K562 (cell line): ENCODE results near the gene UBE2G2. TPM values are rescaled to one million over a fixed set of nuclear protein-coding genes. Genes with fewer than 3 reads are reported as not detected.

Experiments used
- ATAC-seq: fragments of 200-7000 bp; cut with Tn5 transposase; 3 replicates; pipeline ENCODE4 v1.9.1; 2020; ENCODE audit warnings: moderate library complexity
- BruUV-seq: library from RNA; stranded (reverse); fragments of 400-500 nt; replicated peaks from 2 replicates; lab custom pipeline; 2021; lab: Mats Ljungman, UMichigan
- CTCF ChIA-PET: fragments of 300-600 bp; formaldehyde crosslinking; extraction: SDS; loops from one replicate; lab custom pipeline; 2021; ENCODE audit warnings: low intra/inter-chr PET ratio; lab: Yijun Ruan, JAX
- POLR2A ChIA-PET: fragments of 300-600, 350-650 bp; sonication (Branson Sonifier 250); formaldehyde crosslinking; extraction: SDS; loops from one replicate; lab custom pipeline; 2021; ENCODE audit warnings: antibody characterized with exemption, inconsistent platforms; lab: Yijun Ruan, JAX
- DNase-seq, 4 experiments: peaks; one replicate each; pipeline versions ENCODE4 v3.0.0 to v3.0.0-alpha.2; 2011 to 2018; ENCODE audit warnings: low spot score in 3 of 4, mixed read lengths in 3 of 4; ENCODE audit errors: extremely low read depth in 1 of 4
- FAIRE-seq: peaks from 2 replicates; lab custom pipeline; 2011; peaks lifted over from hg19 to GRCh38; lab: Jason Lieb, UNC
- H2AFZ ChIP-seq: 2 replicates; pipeline ENCODE4 v1.6.0; 2011; ENCODE audit warnings: low read depth, low read length, control low read depth, inconsistent platforms
- H3K27ac ChIP-seq: fragments of 200-600 bp; 3 replicates; pipeline ENCODE4 v1.8.0; 2011; ENCODE audit warnings: low read depth, mild to moderate bottlenecking, control low read depth, inconsistent platforms, low read length, moderate library complexity, mixed read lengths; ENCODE audit errors: extremely low read depth
- H3K27me3 ChIP-seq, 2 experiments: fragments of 300-600 bp in 1 of 2; 2 replicates in 1 of 2; 3 replicates in 1 of 2; pipeline versions ENCODE4 v1.6.0 to v1.8.0; 2011; ENCODE audit warnings: inconsistent platforms in 2 of 2, low read length in 2 of 2, mild to moderate bottlenecking in 1 of 2, mixed read lengths in 1 of 2, moderate library complexity in 1 of 2; ENCODE audit not compliant: control insufficient read depth in 2 of 2, insufficient read depth in 2 of 2
- H3K36me3 ChIP-seq: fragments of 300-600 bp; 3 replicates; pipeline ENCODE4 v1.8.0; 2011; ENCODE audit warnings: mild to moderate bottlenecking, low read length, inconsistent platforms; ENCODE audit not compliant: control insufficient read depth, insufficient read depth
- H3K4me1 ChIP-seq, 2 experiments: fragments of 200-600 bp in 1 of 2; replicated peaks in 1 of 2; 2 replicates in 1 of 2; 3 replicates in 1 of 2; pipeline versions ENCODE4 v1.5.1 to v1.8.0; 2011; ENCODE audit warnings: inconsistent platforms in 2 of 2, low read length in 2 of 2, mild to moderate bottlenecking in 1 of 2, mixed read lengths in 1 of 2, moderate library complexity in 1 of 2; ENCODE audit not compliant: control insufficient read depth in 2 of 2, insufficient read depth in 2 of 2
- H3K4me2 ChIP-seq: 2 replicates; pipeline ENCODE4 v1.6.1; 2011; ENCODE audit warnings: low read length, control low read depth, inconsistent platforms, mixed read lengths; ENCODE audit not compliant: insufficient read depth
- H3K4me3 ChIP-seq: fragments of 200-600 bp; sonication (generic), shearing (Covaris generic); 2 replicates; pipeline ENCODE4 v1.5.1; 2016; ENCODE audit warnings: control low read depth, inconsistent platforms
- H3K79me2 ChIP-seq: fragments of 200-600 bp; 3 replicates; pipeline ENCODE4 v1.8.0; 2011; ENCODE audit warnings: low read length, inconsistent platforms; ENCODE audit not compliant: control insufficient read depth, insufficient read depth
- H3K9ac ChIP-seq, 2 experiments: 2 replicates each; pipeline versions ENCODE4 v1.6.0 to v1.6.1; 2011; ENCODE audit warnings: low read depth in 2 of 2, low read length in 2 of 2, control low read depth in 1 of 2, inconsistent platforms in 1 of 2, mild to moderate bottlenecking in 1 of 2, mixed read lengths in 1 of 2; ENCODE audit not compliant: insufficient read depth in 1 of 2
- H3K9me1 ChIP-seq: one replicate; pipeline ENCODE4 v1.6.0; 2011; ENCODE audit warnings: inconsistent platforms, mild to moderate bottlenecking, low read length, moderate library complexity; ENCODE audit not compliant: control insufficient read depth, insufficient read depth
- H3K9me3 ChIP-seq: replicated peaks from 2 replicates; pipeline ENCODE4 v1.5.1; 2011; ENCODE audit warnings: low read depth, low read length, inconsistent platforms; ENCODE audit not compliant: control insufficient read depth, insufficient read depth
- H4K20me1 ChIP-seq: replicated peaks from 2 replicates; pipeline ENCODE4 v1.6.1; 2011; ENCODE audit warnings: low read length, inconsistent platforms, mixed read lengths; ENCODE audit not compliant: control insufficient read depth, insufficient read depth
- ARNT ChIP-seq, 2 experiments: fragments of 450-650 bp; IDR thresholded peaks; 2 replicates each; pipeline ENCODE4 v1.6.1; 2016; ENCODE audit warnings: mild to moderate bottlenecking in 1 of 2
- ASH1L ChIP-seq: fragments of 450-650 bp; IDR thresholded peaks from 2 replicates; pipeline ENCODE4 v1.6.1; 2018; ENCODE audit warnings: borderline replicate concordance, mild to moderate bottlenecking, low read depth; ENCODE audit not compliant: partially characterized antibody
- BACH1 ChIP-seq: fragments of 200-800 bp; sonication (Bioruptor generic); IDR thresholded peaks from 2 replicates; pipeline ENCODE4 v1.6.1; 2016; ENCODE audit warnings: missing genetic modification characterization, missing compliant biosample characterization
- CBX1 ChIP-seq: sonication (generic); IDR thresholded peaks from 2 replicates; pipeline ENCODE4 v1.6.1; 2016; ENCODE audit warnings: antibody characterized with exemption, low read depth, mild to moderate bottlenecking
- CBX3 ChIP-seq, 2 experiments: IDR thresholded peaks; 1 replicate in 1 of 2; 2 replicates in 1 of 2; pipeline ENCODE4 v1.6.1; 2012; ENCODE audit warnings: inconsistent platforms in 2 of 2, low read length in 2 of 2, borderline replicate concordance in 1 of 2, control low read depth in 1 of 2
- CBX5 ChIP-seq: IDR thresholded peaks from 2 replicates; pipeline ENCODE4 v1.6.1; 2014; ENCODE audit warnings: low read depth, borderline replicate concordance
- DPF2 ChIP-seq: fragments of 450-650 bp; IDR thresholded peaks from 2 replicates; pipeline ENCODE4 v1.6.1; 2016
- ERF ChIP-seq: fragments of 450-650 bp; formaldehyde crosslinking; IDR thresholded peaks from 2 replicates; pipeline ENCODE4 v1.4.0; 2020; ENCODE audit warnings: mild to moderate bottlenecking, mixed read lengths
- JUN ChIP-seq, 2 experiments: sonication (generic) in 1 of 2; formaldehyde crosslinking in 1 of 2; IDR thresholded peaks; 2 replicates each; pipeline versions ENCODE4 v1.6.1 to v1.8.0; 2012 to 2022; ENCODE audit warnings: borderline replicate concordance in 2 of 2, mild to moderate bottlenecking in 2 of 2, improper control_type of control experiment in 1 of 2, low read depth in 1 of 2, low read length in 1 of 2, missing genetic modification reagents in 1 of 2
- MIER1 ChIP-seq: fragments of 450-650 bp; IDR thresholded peaks from 2 replicates; pipeline ENCODE4 v1.6.1; 2016; ENCODE audit warnings: antibody characterized with exemption, mild to moderate bottlenecking, low read depth
- POLR2A ChIP-seq: fragments of 450-650 bp; conservative IDR thresholded peaks from 2 replicates; pipeline ENCODE4 v1.6.1; 2016
- TRIM24 ChIP-seq, 2 experiments: fragments of 450-650 bp; IDR thresholded peaks; 2 replicates each; pipeline ENCODE4 v1.6.1; 2016
- TRIM28 ChIP-seq: fragments of 450-650 bp; IDR thresholded peaks from 2 replicates; pipeline ENCODE4 v1.6.1; 2017
- ZEB2 ChIP-seq: fragments of 450-650 bp; IDR thresholded peaks from 2 replicates; pipeline ENCODE4 v1.6.1; 2016
- ZFP1 ChIP-seq: fragments of 450-650 bp; formaldehyde crosslinking; IDR thresholded peaks from 2 replicates; pipeline ENCODE4 v1.4.0; 2020; ENCODE audit warnings: mild to moderate bottlenecking, mixed read lengths
- ZNF384 ChIP-seq: IDR thresholded peaks from 2 replicates; pipeline ENCODE4 v1.6.1; 2012; ENCODE audit warnings: low read depth, low read length, improper control_type of control experiment
- WGBS: fragments of 100-300 bp; shearing (Covaris generic); methylation state at CpG from one replicate; pipeline ENCODE4 v1.1.6; 2016; ENCODE audit warnings: low coverage, mixed read lengths; ENCODE audit not compliant: insufficient coverage; ENCODE audit errors: missing lambda C conversion rate; 5-methylcytosine and 5-hydroxymethylcytosine counted together
- in situ Hi-C: fragments of 300-500 bp; cut with MboI; formaldehyde crosslinking; loops from 4 replicates; pipeline ENCODE4 v1.15.0; 2018; ENCODE audit warnings: inconsistent platforms, mixed read lengths
- intact Hi-C: fragments of 100-400 bp; cut with micrococcal nuclease; formaldehyde crosslinking; loops from 2 replicates; pipeline ENCODE4 v1.14.2; 2022
- polyA plus RNA-seq, 8 experiments: library from polyadenylated mRNA; depleted of rRNA in 4 of 8; stranded (reverse) in 5 of 8; unstranded in 3 of 8; fragments of >200 nt; fragmentation: Nextera tagmentation in 2 of 8; fragmentation: Illumina TruSeq in 1 of 8; extraction: Ambion mirVana in 2 of 8; extraction: Trizol in 1 of 8; gene quantifications; 2 replicates each; pipeline versions ENCODE4 v1.2.1 to v1.2.3, GENCODE V29; 2011 to 2014; ENCODE audit warnings: inconsistent platforms in 1 of 8, missing spikeins in 1 of 8
- total RNA-seq, 7 experiments: library from RNA; depleted of rRNA in 6 of 7; stranded (reverse); fragments of >200 nt in 6 of 7; fragmentation: Illumina TruSeq in 2 of 7; extraction: Trizol in 2 of 7; gene quantifications; 2 replicates each; pipeline versions ENCODE4 v1.2.1 to v1.2.3, GENCODE V29; 2011 to 2021; ENCODE audit warnings: low replicate concordance in 1 of 7
- TF ChIP-seq, protein P1 (sequence below): fragments of 450-650 bp; IDR thresholded peaks from 2 replicates; pipeline ENCODE4 v1.6.1; 2018; ENCODE audit warnings: mild to moderate bottlenecking, low read depth; ENCODE audit not compliant: partially characterized antibody
- TF ChIP-seq, protein P2 (sequence below): fragments of 450-650 bp; IDR thresholded peaks from 2 replicates; pipeline ENCODE4 v1.6.1; 2016; ENCODE audit warnings: low read depth, mild to moderate bottlenecking, moderate library complexity
- TF ChIP-seq, protein P3 (sequence below): sonication (generic); formaldehyde crosslinking; IDR thresholded peaks from 2 replicates; pipeline ENCODE4 v1.8.1; 2022; ENCODE audit warnings: missing genetic modification reagents

UBE2G2 gene
- total and polyA plus RNA-seq, 9 of the 15 experiments (the other 6 are each of a cell fraction or from before 2014, with no cell fraction given) = 47.5 to 225 (median 140) TPM

DNA sequence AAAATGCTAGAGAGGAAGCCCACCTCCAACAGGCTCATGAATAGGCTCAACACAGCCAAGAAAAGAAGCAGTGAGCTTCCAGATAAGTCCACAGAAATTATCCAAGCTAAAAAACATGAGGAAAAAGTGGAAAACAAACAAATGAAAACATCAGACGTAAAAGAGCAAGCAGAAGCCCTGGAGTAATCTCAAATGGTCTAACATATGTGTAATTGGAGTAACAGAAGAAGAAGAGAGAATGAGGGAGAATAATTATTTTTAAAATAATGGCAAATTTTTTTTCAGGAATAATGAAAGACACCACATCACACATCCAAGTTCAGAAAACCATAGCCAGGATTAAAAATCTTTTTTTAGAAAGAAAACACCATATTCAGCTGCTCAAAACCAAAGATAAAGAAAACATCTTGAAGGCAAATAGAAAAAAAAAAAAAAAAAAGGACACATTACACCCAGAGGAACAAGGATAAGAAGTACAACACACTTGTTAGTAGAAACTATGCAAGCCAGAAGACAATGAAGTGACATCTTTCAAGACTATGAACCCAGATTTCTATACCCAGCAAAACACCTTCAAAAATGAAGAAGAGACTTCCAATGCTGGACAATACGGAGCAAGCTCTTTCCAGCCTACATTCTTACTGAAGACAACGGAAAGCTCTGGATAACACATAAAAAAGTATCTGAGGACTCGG lies 26.9 kb upstream of the UBE2G2 start:
- H3K9me3 ChIP-seq = peaks cover 19% of the 10 kb centered on the region
- H3K4me2 ChIP-seq = no peak overlapping the region
- H3K4me3 ChIP-seq = no peak overlapping the region
- H3K27me3 ChIP-seq = no peaks in the 10 kb centered on the region
- H3K9ac ChIP-seq = no peak overlapping the region
- no peak overlapping the region for H3K27ac ChIP-seq
- DNase-seq = no peak
- H3K4me1 ChIP-seq = peaks cover 0 to 8% of the 10 kb centered on the region in 2 experiments; a peak in 1 of 5 replicates
- in situ Hi-C loops = no loop called here
- no TSS peak for BruUV-seq
- WGBS = 8% methylated on average over 4 of the region's 4 CpGs
- H3K9me1 ChIP-seq = no peaks in the 10 kb centered on the region
- ChIA-PET POLR2A (interaction anchor here (0.5 kb wide), 1 partner anchor 32 kb away, joined by 3 read pairs; no protein-coding TSS in a partner anchor), CTCF (interaction anchor here (1.1 kb wide), 1 partner anchor 10 kb away, joined by 3 read pairs; no protein-coding TSS in a partner anchor)
- H2AFZ ChIP-seq = no peak overlapping the region
- no peak for FAIRE-seq
- intact Hi-C loops = no loop called here
- no peaks in the 10 kb centered on the region for H4K20me1 ChIP-seq
- H3K79me2 ChIP-seq = no peaks in the 10 kb centered on the region
- no peaks in the 10 kb centered on the region for H3K36me3 ChIP-seq
- no peak for ATAC-seq
- peak; percentile 99 for TF ChIP-seq TRIM28
- TF ChIP-seq ARNT (IDR thresholded peaks at IDR 0.05) = peak in 1 of 2 experiments; percentile 35; a peak in 1 of 4 replicates
- TF ChIP-seq ZEB2 = 0 out of 2 replicates have a peak, but pooled peaks have one; percentile 35
- TF ChIP-seq CBX1 = 0 out of 2 replicates have a peak, but pooled peaks have one; percentile 60
- TF ChIP-seq, protein P1, sequence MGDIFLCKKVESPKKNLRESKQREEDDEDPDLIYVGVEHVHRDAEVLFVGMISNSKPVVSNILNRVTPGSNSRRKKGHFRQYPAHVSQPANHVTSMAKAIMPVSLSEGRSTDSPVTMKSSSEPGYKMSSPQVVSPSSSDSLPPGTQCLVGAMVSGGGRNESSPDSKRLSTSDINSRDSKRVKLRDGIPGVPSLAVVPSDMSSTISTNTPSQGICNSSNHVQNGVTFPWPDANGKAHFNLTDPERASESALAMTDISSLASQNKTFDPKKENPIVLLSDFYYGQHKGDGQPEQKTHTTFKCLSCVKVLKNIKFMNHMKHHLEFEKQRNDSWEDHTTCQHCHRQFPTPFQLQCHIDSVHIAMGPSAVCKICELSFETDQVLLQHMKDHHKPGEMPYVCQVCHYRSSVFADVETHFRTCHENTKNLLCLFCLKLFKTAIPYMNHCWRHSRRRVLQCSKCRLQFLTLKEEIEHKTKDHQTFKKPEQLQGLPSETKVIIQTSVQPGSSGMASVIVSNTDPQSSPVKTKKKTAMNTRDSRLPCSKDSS = peak; percentile 97
- TF ChIP-seq DPF2 = 0 out of 2 replicates have a peak, but pooled peaks have one; percentile 42
- TF ChIP-seq ASH1L = peak; percentile 27
- TF ChIP-seq ZNF384 = peak; percentile 85
- TF ChIP-seq MIER1 = peak; percentile 68; the same call in 1 of the 2 replicates
- 0 out of 2 replicates have a peak, but pooled peaks have one; percentile 22 for TF ChIP-seq JUN (IDR thresholded peaks at IDR 0.05; ENCODE audit: borderline replicate concordance, low read depth, low read length)
- no peak for TF ChIP-seq JUN (CRISPR knock-in tag; IDR thresholded peaks at IDR 0.05; ENCODE audit: borderline replicate concordance)
- no peak for TF ChIP-seq BACH1 (tag)
- TF ChIP-seq ZFP1 (CRISPR knock-in tag) = peak; percentile 98
- TF ChIP-seq, protein P2, sequence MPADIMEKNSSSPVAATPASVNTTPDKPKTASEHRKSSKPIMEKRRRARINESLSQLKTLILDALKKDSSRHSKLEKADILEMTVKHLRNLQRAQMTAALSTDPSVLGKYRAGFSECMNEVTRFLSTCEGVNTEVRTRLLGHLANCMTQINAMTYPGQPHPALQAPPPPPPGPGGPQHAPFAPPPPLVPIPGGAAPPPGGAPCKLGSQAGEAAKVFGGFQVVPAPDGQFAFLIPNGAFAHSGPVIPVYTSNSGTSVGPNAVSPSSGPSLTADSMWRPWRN = no peak
- peak in 1 of 2 experiments; percentile 99; a peak in 2 of 3 replicates for TF ChIP-seq CBX3 (IDR thresholded peaks at IDR 0.05; ENCODE audit: borderline replicate concordance in 1 of 2, low read length in 2 of 2)
- TF ChIP-seq, protein P3, sequence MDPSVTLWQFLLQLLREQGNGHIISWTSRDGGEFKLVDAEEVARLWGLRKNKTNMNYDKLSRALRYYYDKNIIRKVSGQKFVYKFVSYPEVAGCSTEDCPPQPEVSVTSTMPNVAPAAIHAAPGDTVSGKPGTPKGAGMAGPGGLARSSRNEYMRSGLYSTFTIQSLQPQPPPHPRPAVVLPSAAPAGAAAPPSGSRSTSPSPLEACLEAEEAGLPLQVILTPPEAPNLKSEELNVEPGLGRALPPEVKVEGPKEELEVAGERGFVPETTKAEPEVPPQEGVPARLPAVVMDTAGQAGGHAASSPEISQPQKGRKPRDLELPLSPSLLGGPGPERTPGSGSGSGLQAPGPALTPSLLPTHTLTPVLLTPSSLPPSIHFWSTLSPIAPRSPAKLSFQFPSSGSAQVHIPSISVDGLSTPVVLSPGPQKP (CRISPR knock-in tag) = no peak
- peak; percentile 96 for TF ChIP-seq CBX5
- no peak for TF ChIP-seq POLR2A
- TF ChIP-seq ERF = no peak
- TF ChIP-seq TRIM24 (IDR thresholded peaks at IDR 0.05) = peak; percentile 89 to 95
